Esophagus squamous epithelium (tissue), 5 donors: ENCODE data around the gene SLC38A9. TPM values are rescaled to one million over a fixed set of nuclear protein-coding genes. Genes with fewer than 3 reads are reported as not detected.
A peak's percentile ranks its signal among the peaks of the same experiment; 100 is the strongest.

Source experiments
- DNase-seq: peaks from one replicate; lab custom pipeline; 2025; lab: John Stamatoyannopoulos, UW
- H3K27ac ChIP-seq, 4 donors: fragments of 200-600 bp; sonication (generic); one replicate each; pipeline ENCODE4 v1.5.1; 2016 to 2019; ENCODE audit warnings: mild to moderate bottlenecking in 1 of 4
- H3K27me3 ChIP-seq, 4 donors: fragments of 200-600 bp; sonication (generic); 1 replicate in 3 of 4; 2 replicates in 1 of 4; pipeline versions ENCODE4 v1.5.1 to v1.6.0; 2017 to 2021; ENCODE audit warnings: antibody characterized with exemption in 1 of 4
- H3K36me3 ChIP-seq, 3 donors: fragments of 200-600 bp; sonication (generic); one replicate each; pipeline ENCODE4 v1.5.1; 2016 to 2019
- H3K4me1 ChIP-seq, 3 donors: fragments of 200-600 bp; sonication (generic); one replicate each; pipeline ENCODE4 v1.5.1; 2017 to 2019
- H3K4me3 ChIP-seq, 4 donors: fragments of 200-600 bp; sonication (generic); 1 replicate in 3 of 4; 2 replicates in 1 of 4; pipeline ENCODE4 v1.5.1; 2016 to 2019; ENCODE audit warnings: mild to moderate bottlenecking in 2 of 4, moderate library complexity in 1 of 4
- H3K9me3 ChIP-seq, 3 donors: fragments of 200-600 bp; sonication (generic); one replicate each; pipeline ENCODE4 v1.5.1; 2016 to 2019
- POLR2A ChIP-seq, 4 donors: fragments of 450-650 bp; IDR thresholded peaks; one replicate each; pipeline ENCODE4 v1.6.1; 2017; ENCODE audit warnings: antibody characterized with exemption in 4 of 4, mild to moderate bottlenecking in 4 of 4, moderate library complexity in 3 of 4
- WGBS, 2 donors: methylation state at CpG; one replicate each; pipeline ENCODE4 v1.1.5; 2018; 5-methylcytosine and 5-hydroxymethylcytosine counted together
- intact Hi-C: fragments of 100-400 bp; cut with DNase I; formaldehyde crosslinking; loops from one replicate; pipeline ENCODE4 v1.15.0; 2022
- total RNA-seq, 4 donors: library from RNA; depleted of rRNA; stranded (reverse); fragments of >200 nt; gene quantifications; one replicate each; pipeline ENCODE4 v1.1.0, GENCODE V29; 2016
- TF ChIP-seq, protein P1 (sequence below), 6 experiments: fragments of 450-650 bp in 4 of 6; fragments of 200-600 bp in 2 of 6; sonication (generic) in 2 of 6; IDR thresholded peaks; one replicate each; pipeline ENCODE4 v1.5.1; 2016 to 2019; ENCODE audit warnings: antibody characterized with exemption in 6 of 6, mild to moderate bottlenecking in 4 of 6, moderate library complexity in 4 of 6
- donor health status: DM: yes; HTN: yes; CAD: no.

Gene SLC38A9
- total RNA-seq, 4 donors from 2014 or later: 16.0 to 29.8 (median 23.3) TPM

- Histone ChIP-seq H3K27ac (no peak overlapping the region), H3K4me1 (peaks cover 0 to 2% (median 0%) of the 10 kb centered on the region in 3 donors), H3K4me3 (no peak overlapping the region), H3K27me3 (no peaks in the 10 kb centered on the region), H3K9me3 (no peaks in the 10 kb centered on the region), H3K36me3 (peaks cover 0 to 28% (median 0%) of the 10 kb centered on the region in 3 donors)
- TF ChIP-seq, protein P1, sequence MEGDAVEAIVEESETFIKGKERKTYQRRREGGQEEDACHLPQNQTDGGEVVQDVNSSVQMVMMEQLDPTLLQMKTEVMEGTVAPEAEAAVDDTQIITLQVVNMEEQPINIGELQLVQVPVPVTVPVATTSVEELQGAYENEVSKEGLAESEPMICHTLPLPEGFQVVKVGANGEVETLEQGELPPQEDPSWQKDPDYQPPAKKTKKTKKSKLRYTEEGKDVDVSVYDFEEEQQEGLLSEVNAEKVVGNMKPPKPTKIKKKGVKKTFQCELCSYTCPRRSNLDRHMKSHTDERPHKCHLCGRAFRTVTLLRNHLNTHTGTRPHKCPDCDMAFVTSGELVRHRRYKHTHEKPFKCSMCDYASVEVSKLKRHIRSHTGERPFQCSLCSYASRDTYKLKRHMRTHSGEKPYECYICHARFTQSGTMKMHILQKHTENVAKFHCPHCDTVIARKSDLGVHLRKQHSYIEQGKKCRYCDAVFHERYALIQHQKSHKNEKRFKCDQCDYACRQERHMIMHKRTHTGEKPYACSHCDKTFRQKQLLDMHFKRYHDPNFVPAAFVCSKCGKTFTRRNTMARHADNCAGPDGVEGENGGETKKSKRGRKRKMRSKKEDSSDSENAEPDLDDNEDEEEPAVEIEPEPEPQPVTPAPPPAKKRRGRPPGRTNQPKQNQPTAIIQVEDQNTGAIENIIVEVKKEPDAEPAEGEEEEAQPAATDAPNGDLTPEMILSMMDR (IDR thresholded peaks at IDR 0.05): no peak
- no peak for TF ChIP-seq POLR2A (IDR thresholded peaks at IDR 0.05)
- intact Hi-C loops: no loop called here
- no peak for DNase-seq
- 84 to 96% methylated on average over 3 of the region's 3 CpGs for WGBS, 2 donors
These were observed 66.8 kb downstream of the SLC38A9 start for GRCh38 chr5:55645304-55645703.

DNA sequence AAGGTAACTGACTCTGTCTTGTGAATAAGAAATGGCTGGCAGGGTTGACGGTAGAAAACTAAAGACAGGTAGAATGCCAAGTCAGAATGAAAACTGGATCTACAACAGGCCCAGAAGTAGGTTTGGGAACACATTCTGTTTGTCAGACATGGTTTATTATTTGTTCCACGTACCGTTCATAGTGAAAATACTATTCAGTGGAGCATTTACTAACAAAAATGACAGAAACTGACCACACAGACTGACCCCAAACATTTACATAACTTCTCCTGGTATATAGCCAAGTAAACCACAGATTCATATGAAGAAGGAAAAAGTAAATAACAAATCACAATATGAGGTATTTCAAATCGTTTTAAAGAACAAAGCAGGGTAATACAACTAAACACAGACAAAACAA, 73.7 kb downstream of the SLC38A9 start:
- intact Hi-C loops: no loop called here
- H3K36me3 ChIP-seq: no peaks in the 10 kb centered on the region
- H3K4me1 ChIP-seq: peaks cover 7 to 44% (median 15%) of the 10 kb centered on the region in 3 donors
- no peaks in the 10 kb centered on the region for H3K27me3 ChIP-seq
- WGBS, 2 donors: 50 to 65% methylated on average over 4 of the region's 4 CpGs
- H3K27ac ChIP-seq: peak overlapping the region in 2 of 4 donors; percentile 16 to 45
- no peaks in the 10 kb centered on the region for H3K9me3 ChIP-seq
- no peak for DNase-seq
- no peak overlapping the region for H3K4me3 ChIP-seq
- TF ChIP-seq, protein P1 (IDR thresholded peaks at IDR 0.05): no peak
- no peak for TF ChIP-seq POLR2A (IDR thresholded peaks at IDR 0.05)

DNA sequence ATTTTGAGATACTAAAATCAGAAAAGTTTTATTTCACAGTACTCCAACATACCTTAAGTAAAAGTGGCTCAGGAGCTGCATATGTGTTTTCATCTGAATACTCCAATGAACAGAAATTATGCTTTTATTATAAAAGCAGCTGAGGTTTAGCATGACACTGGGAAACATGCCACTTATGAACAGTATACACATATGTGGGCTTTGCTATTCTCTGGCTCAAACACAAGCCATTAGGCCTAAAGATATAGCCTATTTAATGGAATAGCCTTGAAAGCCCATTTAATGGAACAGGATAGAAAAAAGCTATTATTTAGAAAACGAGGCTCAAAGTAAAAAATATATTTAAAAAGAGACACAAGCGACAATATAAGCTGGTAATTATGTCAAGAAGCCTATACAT, 74.1 kb downstream of the SLC38A9 start:
- intact Hi-C loops: no loop called here
- no peaks in the 10 kb centered on the region for H3K27me3 ChIP-seq
- peak overlapping the region in 1 of 4 donors; percentile 16 for H3K27ac ChIP-seq
- no peaks in the 10 kb centered on the region for H3K9me3 ChIP-seq
- DNase-seq: no peak
- 79 to 85% methylated on average over 2 of the region's 2 CpGs for WGBS, 2 donors
- TF ChIP-seq, protein P1 (IDR thresholded peaks at IDR 0.05): no peak
- no peak for TF ChIP-seq POLR2A (IDR thresholded peaks at IDR 0.05)
- no peak overlapping the region for H3K4me3 ChIP-seq
- H3K36me3 ChIP-seq: no peaks in the 10 kb centered on the region
- peaks cover 7 to 48% (median 15%) of the 10 kb centered on the region in 3 donors for H3K4me1 ChIP-seq

- DNase-seq: no peak
- 17 to 35% methylated on average over 3 of the region's 3 CpGs for WGBS, 2 donors
- intact Hi-C loops: no loop called here
- Histone ChIP-seq H3K4me3 (no peak overlapping the region), H3K4me1 (peaks cover 7 to 52% (median 15%) of the 10 kb centered on the region in 3 donors), H3K36me3 (no peaks in the 10 kb centered on the region), H3K27ac (peak overlapping the region in 3 of 4 donors; percentile 33 to 61 (median 42)), H3K9me3 (no peaks in the 10 kb centered on the region), H3K27me3 (no peaks in the 10 kb centered on the region)
- no peak for TF ChIP-seq POLR2A (IDR thresholded peaks at IDR 0.05)
- TF ChIP-seq, protein P1 (IDR thresholded peaks at IDR 0.05): no peak
These were observed 75.4 kb downstream of the SLC38A9 start for GRCh38 chr5:55636683-55637082.

DNA sequence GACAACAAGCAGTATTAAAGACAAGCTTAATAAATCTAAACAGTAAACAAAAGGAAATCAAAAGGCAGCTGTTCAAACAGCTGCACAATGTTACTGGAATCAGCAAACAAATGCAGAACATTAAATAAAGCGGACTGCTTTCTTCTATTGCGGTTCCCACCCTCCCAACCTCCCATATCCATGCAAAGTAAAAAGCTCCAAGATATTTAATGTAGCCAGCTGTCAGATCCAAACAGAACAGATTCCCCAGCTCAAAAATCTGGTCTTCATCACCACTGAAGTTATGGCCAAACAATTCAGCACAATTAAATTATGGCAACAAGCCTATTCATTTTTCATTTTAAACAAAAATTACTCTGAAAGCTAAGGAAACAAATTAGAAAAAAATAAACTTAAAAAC, 75.9 kb downstream of the SLC38A9 start:
- no peak for TF ChIP-seq POLR2A (IDR thresholded peaks at IDR 0.05)
- TF ChIP-seq, protein P1 (IDR thresholded peaks at IDR 0.05): no peak
- intact Hi-C loops: no loop called here

More for the DNA sequence above, 75.9 kb downstream of the SLC38A9 start:
- H3K4me1 ChIP-seq: peaks cover 7 to 52% (median 15%) of the 10 kb centered on the region in 3 donors
- peak overlapping the region in 3 of 4 donors; percentile 24 to 61 (median 42) for H3K27ac ChIP-seq
- 65 to 75% methylated on average over 2 of the region's 2 CpGs for WGBS, 2 donors
- H3K4me3 ChIP-seq: no peak overlapping the region
- H3K9me3 ChIP-seq: no peaks in the 10 kb centered on the region
- H3K27me3 ChIP-seq: no peaks in the 10 kb centered on the region
- no peak for DNase-seq
- H3K36me3 ChIP-seq: no peaks in the 10 kb centered on the region
